Activated naive CD4-positive, alpha-beta T cell treated with anti-CD3 and anti-CD28 coated beads, Interleukin-2, amount 50 U/mL, for 16 hours (primary cell): ENCODE results near the gene DAPK3.
A peak's percentile ranks its signal among the peaks of the same experiment; 100 is the strongest.
"Not testable (repeated sequence)": the region's sequence is repeated elsewhere in the genome, so short reads cannot be mapped to it uniquely, and the experiment has no call there.

ENCODE experiments used
- DNase-seq: peaks from one replicate; pipeline ENCODE4 v3.0.0-alpha.2; 2020

DAPK3 gene

GRCh38 chr19:3977242-3978143, 6.6 kb upstream of the DAPK3 start:
- peak; percentile 15 for DNase-seq

GRCh38 chr19:3976495-3977241, 5.8 kb upstream of the DAPK3 start:
- no peak for DNase-seq

GRCh38 chr19:3975637-3976087, 4.8 kb upstream of the DAPK3 start:
- no peak for DNase-seq

GRCh38 chr19:3975144-3975543, 4.2 kb upstream of the DAPK3 start:
- no peak for DNase-seq

- DNase-seq, result no peak
These were observed 539 bp downstream of the DAPK3 start for GRCh38 chr19:3970313-3970807.

DNA sequence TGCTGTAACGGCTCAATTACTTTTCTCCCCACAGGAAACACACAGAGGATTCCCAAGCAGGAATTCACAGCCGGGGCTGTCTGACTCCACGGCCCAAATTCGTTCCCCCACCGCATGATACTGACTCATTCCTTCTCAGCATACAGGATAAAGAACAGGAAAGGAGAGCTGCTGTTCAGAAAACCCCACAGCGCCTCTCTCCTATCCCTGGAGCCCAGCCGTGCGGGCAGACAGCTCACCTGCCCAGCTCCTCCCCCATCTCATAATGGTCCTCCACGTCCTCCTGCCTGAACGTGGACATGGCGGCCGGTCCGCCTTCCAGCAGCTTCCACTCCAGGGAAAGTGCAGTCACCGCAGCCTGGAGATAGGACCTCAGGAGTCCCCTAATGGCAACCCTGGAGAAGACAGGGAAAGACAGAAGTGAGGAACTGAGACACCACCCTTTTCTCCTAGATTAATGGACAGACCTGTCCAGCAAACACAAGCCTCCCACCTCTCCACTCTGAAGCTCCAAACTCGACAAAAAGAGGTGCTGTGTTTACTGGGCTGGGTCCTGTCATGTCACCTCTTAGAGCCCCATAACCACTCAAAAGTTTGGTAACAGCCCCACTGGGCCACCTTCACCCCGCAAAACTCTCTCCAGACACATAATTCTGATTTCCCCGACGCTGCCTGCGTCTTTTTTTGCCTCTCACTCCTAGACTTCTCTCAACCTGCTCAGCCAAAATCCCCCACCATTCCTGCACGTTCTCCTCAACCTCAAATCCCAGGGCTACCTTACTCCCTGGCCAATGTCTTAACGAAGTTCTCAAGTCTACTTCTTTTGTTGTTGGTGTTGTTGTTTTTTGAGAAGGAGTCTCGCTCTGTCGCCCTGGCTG, 1.2 kb downstream of the DAPK3 start:
- no peak for DNase-seq

DNA sequence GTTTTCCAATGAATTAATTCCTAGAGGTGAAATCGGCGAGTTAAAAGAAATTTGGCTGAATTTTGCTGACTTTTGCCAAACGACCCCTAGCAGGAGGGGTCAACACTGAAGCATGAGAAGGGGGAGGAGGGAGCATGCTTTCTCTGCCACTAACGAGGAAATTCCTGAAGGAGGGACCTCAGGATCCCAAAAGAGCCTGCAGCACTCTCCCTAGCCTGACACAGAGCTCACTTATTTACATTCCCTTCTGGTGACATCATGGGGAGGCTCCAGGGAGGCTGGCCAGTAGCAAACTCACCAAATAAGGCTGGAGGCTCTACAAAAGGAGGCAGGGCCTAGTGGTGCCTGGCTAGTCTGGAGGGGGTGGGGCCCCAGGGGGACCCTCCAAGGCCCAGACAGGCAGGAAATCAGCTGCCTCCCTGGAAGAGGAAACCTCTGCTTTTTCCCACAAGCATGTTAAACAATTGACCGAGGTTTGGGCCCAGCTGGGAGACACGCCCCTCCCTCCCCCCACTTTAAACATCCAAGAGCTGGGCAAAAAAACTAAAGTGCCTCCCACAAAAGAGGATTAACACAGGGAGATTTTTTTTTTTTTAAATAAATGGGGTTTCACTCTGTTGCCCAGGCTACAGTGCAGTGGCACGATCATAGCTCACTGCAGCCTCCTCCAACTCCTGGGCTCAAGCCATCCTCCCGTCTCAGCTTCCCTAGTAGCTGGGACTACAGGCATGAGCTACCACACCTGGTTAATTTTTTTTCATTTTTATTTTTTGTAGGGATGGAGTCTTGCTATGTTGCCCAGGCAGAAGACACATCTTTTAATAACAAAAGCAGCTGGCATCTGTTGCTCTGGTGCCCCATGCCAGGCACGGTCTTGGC, 2.1 kb downstream of the DAPK3 start:
- DNase-seq, result no peak

DNA sequence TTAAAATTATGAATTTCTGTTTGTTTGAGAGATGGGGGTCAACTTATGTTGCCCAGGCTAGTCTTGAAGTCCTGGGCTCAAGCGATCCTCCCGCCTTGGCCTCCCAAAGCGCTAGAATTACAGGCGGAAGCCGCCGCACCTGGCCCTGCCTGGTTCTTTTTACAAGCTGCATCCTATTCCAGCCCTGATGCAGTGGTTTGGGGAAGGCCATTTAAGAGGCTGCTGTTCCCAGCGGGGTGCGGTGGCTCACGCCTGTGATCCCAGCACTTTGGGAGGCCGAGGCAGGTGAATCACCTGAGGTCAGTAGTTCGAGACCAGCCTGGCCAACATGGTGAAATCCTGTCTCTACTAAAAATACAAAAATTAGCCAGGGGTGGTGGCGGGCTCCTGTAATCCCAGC, 2.9 kb downstream of the DAPK3 start:
- DNase-seq, result not testable (repeated sequence)

DNA sequence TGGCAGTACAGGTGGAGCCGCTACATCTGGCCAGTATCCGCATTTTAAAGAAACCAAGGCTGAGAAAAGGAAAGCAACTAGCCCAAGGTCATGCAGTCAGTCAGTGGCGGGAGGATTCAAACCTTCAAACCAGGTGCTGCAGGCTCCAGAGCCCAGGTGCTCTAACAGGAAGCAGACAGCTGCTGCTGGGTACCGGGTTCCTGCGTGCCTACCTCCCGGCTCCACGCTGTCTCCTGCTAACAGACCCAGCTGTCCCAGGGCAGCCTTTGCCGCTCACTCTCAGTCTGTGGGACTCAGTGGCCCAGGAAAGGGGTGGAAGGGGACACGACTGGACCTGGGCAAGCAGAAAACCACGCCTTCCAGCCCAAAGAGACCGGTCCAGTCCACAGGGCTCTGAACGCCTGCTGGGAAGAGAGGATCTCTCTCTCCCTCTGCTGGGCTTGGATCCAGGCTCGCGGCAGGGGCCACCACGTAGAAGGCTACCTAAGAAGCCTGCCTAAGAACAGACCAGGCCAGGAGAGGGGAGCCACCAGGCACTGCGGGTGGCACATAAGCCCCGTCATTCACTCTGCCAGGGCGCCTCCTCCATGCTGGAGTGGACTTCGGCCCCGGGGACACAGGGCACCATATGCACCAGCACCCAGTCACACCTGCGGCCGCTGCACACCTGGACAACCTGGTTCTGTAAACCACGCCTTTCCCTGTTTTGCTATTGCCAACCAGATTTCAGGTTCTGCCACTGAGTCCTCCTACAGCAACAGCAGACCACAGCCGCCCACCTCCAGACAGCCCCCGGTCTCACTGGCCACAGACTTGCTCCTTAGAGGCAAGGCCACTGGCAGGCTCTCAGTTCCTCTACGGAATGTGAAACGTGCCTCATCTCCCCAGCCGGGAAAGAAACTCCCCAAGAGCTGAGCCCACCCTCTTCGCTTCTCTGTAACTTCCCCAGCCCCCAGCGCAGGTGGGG, 4.6 kb downstream of the DAPK3 start:
- DNase-seq, result no peak

DNA sequence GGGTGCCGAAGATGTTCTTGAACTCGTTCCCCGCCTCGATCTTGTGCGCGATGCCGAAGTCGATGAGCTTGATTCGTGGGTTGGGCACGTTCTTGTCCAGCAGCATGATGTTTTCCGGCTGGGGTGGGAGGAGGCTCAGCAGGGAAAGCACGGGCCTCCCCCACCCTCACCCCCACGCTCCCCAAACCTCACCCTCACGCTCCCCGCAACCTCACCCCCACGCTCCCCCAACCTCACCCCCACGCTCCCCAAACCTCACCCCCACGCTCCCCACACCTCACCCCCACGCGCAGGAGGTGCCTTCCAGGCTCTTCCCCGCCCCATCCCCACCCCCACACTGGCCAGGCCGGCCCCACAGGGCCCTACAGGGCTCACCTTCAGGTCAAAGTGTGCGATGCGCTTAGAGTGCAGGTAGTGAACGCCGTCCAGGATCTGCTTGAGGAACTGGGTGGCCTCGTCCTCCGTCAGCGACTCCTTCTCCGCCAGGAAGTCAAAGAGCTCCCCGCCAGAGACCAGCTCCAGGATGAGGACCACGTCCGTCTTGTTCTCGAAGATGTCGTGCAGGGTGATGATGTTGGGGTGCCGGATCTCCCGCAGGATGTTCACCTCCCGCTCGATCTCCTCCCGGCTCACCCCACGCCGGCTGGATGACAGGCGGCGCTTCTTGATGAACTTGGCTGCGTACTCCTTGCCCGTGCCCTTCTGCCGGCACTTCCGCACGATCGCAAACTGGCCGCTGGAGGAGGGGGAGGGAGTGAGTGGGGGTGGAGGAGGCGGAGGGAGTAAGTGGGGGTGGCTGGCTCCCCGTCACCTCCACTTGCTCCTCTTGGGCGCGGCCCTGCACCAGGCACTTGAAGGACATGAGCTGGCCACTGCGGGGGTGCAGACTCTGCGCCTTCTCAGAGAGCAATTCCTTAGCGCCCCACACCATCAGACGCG, 6.4 kb downstream of the DAPK3 start:
- DNase-seq, result no peak

DNA sequence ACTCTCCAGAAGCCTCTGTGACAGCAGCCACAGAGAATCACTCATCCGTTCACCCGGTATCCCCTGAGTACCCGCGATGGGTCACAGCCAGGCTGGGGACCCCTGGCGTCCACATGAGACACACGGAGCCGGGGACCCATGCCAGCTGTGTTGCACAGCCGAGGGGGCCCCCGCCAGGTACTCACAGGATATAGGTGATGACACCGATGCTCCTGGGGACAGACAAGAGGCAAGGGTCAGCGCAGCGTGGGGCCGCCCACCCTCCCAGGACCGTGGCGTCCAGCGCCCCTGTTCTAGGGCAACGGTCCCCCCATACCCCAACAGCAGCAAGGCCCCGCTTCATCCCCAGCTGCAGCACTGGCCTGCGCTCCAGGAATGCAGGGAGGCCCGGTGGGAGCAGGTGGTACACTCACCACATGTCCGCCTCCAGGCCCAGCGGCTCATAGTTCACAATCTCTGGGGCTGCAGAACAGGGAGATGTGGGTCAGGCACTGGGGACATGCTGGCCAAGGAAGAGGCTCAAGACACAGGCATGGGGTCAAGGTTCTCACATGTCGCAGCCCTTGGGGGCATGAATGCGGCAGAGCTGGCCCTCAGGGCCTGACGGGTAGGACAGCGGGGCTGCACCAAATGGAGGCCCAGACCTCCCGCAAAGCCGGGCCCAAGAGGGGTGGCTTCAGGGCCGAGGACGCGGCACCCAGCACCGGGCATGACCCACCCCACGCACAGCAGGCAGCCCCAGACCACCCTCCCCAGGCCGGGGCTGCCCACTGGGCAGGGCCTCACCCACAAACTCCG, 7.2 kb downstream of the DAPK3 start:
- no peak for DNase-seq

DNA sequence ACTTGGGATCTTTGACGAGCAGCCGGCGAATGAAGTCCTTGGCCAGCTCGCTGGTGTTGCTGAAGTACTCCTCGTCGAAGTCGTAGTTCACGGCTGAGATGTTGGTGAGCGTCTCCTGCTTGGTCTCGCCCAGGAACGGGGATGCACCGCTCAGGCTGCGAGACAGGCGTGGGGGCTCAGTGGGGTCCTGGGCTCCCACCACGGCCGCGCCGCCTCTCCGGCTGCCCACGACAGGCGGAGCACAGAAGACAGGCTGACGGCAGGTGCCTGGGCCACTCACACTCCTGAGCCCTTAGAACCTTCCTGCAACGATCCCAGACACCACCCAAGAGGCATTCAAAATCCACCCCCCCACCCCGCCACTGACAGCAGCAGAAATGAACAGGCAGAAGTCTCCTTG, 9.9 kb downstream of the DAPK3 start:
- no peak for DNase-seq

GRCh38 chr19:3959766-3960131, 11.2 kb downstream of the DAPK3 start:
- no peak for DNase-seq

DNA sequence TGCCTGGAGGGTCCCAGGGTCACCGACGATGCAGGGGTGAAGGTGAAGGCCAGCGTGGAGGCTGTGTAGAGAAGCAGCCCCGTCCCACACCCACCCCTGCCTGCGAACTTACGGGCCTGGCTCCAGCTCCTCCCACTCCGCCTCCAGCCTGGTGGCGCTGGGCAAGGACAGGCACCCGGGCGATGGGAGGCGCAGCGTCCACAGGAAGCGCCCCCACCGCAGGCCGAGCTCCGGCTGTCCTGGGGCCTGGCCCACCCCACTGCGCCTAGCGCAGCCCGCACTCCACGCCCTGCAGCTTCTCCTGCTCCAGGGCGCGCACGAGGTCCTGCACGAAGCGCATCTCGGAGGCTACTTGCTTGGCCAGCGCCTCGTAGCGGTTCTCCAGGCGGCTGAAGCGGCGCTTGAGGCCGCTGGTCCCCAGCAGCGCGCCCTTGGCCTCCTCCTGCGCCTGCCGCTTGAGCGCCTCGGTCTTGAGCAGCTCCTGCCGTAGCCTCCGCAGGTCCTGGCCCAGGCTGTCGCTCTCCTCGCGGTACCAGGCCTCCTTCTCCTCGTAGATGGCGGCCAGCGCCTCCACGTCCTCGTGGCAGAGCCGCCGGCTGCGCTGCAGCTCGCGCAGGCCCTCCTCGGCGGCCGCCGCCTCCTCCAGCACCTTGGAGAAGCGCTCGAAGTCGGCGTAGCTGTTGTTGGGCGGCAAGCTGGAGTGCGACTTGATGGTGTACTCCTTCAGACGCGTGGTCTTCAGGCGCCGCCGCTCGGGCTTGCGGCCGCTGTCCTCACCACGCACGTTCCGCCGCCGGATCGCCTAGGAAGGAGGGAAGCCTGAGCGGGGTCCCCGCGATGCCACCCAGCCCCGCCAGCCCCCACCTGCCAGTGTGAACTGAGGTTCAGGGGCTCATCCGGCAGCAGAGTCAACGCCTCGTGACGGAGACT, 11.8 kb downstream of the DAPK3 start:
- DNase-seq, result no peak

GRCh38 chr19:3955688-3956087, 15.2 kb downstream of the DAPK3 start:
- no peak for DNase-seq

- not testable (repeated sequence) for DNase-seq
These were observed 15.6 kb downstream of the DAPK3 start for GRCh38 chr19:3955276-3955675.

DNA sequence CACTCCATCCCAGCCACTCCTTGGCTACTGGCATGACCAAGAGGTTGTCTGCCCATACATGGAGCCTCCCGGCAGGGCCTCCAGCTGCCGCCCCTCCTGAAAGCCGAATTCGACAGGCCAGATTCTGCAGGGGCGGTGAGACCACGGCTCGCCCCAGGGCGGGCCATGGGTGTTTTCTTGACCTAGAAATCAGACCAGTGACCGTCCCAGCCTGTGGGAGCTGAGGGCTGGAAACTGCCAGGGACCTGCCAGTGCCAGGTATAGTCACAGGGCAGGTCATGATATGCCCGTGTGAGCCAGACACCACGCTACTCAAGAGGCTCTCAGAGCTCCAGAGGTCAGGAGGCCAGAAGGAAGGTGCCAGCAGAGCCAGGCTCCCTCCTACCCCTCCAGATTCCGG, 16.8 kb downstream of the DAPK3 start:
- no peak for DNase-seq
